Activated CD4-positive, alpha-beta T cell treated with anti-CD3 and anti-CD28 coated beads, Interleukin-2, amount 50 U/mL, for 24 hours (primary cell): ENCODE measurements around the gene PBX4.

ENCODE experiments used
- DNase-seq, 2 donors: peaks; one replicate each; pipeline ENCODE4 v3.0.0-alpha.2; 2020; ENCODE audit warnings: low read depth in 1 of 2, low spot score in 1 of 2

PBX4 gene

DNA sequence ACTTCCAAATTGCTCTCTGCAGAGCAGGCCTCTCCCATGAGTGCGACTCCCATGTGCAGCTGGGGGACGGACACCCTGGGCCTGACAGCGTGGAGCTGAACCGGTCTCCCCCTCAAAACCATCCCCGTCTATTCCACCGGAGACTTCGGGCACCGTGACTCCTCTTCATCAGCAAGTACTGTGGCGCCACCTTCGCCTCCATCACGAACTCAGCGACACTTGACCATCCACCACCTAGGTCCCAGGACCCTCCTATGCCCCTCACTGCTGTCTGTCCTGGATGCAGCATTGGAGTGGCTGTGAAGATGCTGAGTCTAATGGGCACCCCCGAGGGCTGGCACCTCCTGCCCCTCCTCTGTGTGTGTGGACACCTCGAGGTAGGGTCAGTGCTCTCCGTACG lies 59.9 kb downstream of the PBX4 start:
- DNase-seq = no peak

DNA sequence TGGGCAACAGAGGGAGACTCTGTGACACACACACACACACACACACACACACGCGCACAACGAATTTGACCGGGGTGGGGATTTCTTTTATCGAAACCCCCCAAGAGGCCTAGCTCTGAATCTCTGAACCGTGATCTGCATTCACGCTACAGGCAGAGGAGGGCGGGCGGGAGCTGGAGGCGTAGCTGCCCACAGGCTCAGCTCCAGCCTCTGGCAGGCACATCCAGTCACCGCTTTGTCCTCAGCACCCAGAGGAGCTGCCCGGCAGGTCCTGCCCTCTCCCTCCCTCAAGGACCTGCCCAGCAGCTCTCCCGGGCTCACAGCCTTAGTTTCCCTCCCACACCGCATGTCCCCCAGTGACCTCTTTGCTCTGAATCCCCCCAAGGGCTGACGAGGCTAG lies 60.4 kb downstream of the PBX4 start:
- no peak for DNase-seq

DNA sequence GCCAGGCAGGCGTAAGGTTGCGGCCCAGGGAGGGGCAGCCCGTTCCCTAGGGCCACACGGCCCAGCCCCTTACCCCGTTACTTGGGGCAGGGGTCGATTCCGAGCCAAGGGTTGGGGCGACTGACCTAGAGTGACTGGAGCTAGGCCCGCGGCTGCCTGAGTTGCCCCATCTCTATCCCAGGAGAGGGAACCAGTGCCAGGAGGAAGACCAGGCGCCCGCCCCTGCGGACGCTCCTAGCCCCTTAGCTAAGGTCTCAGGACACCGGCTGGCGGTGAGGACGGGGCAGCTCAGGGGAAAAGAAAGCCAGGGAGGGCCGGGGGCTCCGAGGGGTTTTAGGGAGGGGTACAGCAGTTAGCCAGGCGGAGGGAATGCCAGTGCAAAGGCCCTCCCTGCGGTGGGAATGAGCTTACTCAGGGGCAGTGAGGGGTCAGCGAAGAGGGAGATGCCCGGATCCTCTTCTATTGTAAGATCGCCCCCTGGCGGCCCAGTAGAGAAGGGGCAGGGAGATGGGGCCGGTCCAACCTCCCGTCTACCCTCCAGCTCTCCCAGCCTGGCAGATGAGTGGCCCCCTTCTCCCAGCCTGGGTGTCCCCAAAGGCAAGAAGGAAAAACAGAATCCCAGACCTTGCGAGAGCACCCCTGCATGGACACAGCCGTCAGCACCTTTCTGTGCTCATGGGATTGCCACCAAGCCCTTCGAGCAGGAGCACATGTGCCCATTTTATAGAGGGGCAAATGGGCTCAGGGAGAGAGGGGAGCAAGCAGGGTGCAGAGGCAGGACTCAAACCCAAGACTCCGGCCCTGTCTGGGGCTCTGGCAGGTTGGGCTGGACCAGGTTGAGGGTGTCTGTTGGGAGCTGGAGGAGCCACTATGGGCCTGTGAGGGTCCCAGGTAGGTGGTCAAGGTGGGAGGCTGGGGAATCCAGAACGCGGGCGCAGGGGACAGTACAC lies 64.1 kb downstream of the PBX4 start:
- peak; percentile 36 to 42 for DNase-seq

DNA sequence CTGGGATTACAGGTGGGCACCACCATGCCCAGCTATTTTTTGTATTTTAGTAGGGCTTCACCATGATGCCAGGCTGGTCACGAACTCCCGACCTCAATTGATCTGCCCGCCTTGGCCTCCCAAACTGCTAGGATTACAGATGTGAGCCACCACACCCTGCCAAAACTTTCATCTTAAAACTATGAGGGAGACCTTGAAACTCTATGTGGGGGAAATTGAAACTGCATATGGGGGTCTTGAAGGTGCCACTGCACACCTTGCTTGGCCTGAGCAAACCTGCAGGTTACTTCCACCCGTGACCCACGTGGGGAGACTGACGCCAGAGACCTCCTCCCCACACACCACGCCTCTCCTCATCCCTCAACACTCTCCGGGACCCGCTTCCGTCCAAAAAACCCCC lies 64.8 kb downstream of the PBX4 start:
- DNase-seq = no peak

DNA sequence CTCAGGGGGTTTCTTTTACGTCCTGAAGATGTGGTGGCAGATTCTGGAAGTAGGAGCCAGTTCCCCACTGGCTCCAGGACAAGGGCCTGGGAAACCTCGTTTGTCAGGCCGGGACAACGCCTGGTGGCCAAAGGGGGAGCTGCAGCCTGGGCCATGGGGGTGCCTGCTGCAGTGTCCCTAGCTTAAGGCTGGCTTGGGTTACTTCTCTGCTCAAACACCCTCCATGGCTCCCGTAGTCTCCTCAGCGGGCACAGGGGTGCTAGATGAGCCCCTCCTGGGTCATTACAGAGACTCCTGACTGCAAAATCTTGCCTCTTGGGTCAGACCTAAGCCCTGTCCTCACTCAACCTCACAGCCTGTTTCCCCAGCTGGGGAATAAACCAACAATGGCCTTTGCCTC lies 65.7 kb downstream of the PBX4 start:
- no peak for DNase-seq

DNA sequence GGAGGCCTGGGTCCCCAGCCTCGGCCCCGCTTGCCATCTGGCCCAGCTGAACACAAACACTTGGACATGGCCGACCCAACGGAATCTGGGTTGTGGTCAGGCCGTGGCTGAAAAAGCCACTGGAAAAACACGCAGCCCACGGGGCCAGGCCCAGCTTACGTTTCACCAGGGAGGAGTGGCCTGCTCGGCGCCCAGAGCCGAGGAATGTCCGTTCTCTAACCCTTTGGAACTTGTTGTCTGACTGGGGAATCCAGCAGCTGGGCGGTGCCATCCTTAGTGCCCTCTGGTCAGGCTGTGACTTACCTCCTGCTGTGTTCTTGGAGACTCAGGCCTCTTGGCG lies 66.7 kb downstream of the PBX4 start:
- no peak for DNase-seq

DNA sequence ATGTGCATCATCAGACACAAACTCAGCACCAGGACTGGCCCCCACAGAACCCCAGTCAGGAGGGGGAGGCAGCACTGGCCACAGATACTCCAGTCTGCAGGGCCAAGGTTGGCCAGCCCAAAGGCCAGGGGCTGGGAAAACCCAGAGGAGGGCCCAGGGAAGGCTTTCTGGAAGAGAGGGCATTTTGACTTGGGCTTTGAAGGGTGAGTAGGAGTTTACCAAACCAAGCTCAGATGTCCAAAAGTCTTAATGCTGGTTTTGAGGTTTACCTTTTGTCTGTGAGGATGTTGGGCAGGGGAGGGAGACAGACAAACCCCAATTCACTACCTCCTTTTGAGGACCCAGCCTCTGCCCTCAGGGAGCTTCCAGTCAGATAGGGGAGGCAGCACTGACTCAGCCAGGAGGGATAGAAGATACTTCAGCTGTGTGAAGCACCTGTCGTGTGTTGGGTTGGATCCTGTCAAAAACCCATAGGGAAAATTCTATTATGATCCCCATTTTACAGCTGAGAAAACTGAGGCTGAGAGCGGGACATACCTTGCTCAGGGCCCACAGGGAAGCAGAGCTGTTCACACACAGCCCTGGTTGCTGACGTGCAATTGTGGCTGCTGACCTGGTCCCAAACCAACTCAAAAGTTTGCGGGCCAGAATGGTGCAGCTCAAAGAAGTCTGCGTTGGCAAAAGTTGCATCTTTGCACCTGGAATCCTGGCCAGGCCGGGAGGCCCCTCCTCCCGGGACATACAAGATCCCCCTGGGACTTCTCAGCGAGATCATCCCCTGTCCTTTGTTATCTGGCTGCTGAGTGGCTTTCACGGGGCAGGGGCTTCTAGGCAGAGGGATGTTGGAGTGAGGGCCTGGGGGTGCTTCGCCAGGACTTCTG lies 67.3 kb downstream of the PBX4 start:
- no peak for DNase-seq

DNA sequence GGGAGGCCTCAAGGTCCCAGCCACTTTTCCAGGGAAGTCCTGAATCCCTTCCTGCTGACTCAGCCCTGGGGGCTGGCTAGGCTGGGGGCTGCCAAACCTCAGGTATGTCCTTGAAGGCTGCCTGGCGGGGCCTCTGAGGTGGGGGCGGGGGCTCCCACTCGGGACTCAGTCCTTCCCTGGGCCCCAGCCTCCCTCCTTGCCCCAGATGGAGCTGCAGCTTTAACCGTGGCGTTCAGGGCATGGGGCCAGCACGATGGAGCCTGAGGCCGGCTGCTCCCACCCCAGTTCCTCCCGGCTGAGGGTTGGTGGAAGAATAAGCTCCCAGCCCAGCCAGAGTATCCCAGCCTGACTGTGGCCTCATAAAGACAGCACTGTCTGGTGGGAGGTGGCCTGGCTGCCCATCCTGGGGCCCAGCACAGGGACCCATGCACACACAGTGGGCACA lies 68.0 kb downstream of the PBX4 start:
- DNase-seq = no peak

DNA sequence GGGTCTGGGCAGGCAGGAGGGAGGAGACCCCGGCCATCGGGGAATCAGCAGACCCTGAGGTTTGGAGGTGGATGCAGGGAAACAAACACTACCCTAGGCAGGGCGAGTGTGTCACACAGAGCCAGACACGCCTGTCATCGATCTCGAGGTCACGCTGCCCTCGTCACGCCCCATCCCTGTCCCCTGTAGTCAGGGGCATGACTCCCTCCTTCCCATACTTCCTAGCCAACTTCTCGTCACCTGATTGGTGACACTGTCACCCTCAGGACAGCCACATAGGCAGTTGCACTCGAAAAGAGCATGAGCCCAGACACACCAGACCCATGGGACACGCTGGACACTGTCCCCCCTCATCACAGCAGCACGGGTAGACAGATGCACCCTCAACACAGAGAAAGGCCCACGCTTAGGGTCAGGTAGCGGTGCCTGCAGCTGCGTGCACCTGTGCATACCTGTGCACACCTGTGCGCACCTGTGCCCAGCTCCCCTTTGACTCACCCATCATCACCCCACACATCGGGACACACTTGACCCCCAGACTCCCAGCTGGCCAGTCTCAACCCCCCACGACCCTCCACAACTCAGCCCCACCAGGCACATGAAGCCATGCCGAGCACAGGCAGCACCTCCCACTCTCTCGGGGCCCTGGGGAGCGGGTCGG lies 68.6 kb downstream of the PBX4 start:
- DNase-seq = no peak

DNA sequence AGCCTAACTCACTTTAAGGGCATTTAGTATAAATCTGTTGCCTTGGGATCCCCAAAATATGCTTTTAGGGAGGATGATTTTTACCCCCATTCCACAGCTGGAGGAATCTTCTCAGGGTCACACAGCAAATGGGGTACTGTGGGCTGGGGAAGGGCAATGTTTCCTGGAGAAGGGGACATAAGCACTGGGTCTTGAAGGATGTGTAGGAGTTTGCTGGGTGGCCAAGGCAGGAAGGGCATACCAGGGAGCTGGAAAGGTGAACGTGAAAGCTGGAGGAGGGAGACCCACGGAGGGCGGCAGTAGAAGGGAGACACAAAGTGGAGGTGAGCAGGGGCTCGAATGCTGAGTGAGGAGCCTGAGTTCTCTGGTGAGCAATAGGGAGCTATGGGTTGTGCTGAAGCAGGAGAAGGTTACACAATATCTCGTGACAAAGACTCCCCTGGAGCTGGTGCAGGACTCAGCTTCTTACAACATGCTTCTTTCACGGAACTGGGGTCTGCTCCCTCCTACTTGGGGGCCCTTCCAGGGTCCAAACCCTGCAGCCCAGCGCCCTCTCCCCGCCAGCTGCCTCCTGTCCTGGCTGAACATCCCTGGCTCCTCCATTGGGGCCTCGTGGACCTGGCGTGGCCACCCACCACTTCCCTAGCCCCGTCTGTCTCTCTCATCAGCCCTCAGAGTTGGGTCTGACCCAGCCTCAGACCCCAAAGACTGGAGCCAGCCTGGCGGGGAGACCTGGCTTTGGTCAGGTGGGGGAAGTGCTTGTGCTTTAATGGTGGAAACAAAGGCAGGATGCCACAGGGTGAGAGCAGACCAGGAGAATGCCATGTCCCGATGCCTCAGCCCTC lies 69.3 kb downstream of the PBX4 start:
- no peak for DNase-seq

DNA sequence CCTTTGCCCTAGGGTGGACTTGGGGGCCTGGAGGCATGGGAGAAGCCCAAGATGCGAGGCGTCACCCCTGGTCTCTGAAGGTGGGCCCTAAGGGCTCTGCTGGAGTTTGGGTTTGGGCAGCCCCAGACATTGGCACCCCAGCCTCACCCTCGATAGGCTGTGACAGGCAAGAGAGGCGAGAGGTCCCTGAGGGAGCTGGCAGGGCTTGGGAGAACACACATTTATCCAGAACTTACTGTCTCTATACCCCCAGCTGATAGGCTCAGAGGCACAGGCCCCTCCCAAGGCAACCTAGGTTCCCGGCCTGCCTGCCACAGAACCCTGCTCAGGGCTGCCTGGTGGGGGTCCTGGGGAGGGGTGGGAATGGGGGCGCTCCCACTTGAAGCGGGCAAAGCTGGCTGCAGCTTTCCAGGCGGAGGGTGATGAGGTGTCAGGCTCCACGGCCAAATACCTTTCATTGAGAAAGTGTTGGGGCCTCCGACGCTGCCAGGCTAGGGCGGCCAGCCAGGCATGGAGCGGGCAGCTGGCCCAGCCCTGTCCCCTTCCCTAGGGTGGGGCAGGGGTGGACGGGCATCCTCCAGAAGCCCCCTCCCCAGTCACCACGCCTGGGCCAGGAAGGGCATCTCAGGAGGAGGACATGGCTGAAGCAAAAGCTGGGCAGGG lies 70.7 kb downstream of the PBX4 start:
- DNase-seq = no peak

DNA sequence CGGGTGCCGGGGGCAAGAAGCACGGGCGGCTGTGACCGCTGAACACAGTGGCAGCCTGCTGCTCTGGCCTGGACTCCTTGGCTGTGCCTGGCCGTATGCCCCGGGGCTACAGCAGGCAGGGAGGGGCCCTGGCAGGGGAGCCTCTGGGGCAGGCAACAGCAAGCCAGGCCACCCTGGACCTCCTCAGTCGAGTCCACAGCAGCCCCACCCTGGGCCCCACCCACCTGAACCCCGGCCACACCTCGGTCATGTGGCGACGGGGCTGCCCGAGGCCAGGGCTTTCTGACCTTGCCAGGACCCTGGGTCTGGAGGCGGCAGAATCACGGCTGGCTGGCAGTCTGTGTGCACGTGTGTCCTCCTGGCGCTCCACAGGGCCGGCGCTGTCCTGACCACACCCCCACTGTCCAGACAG lies 71.7 kb downstream of the PBX4 start:
- DNase-seq = no peak

DNA sequence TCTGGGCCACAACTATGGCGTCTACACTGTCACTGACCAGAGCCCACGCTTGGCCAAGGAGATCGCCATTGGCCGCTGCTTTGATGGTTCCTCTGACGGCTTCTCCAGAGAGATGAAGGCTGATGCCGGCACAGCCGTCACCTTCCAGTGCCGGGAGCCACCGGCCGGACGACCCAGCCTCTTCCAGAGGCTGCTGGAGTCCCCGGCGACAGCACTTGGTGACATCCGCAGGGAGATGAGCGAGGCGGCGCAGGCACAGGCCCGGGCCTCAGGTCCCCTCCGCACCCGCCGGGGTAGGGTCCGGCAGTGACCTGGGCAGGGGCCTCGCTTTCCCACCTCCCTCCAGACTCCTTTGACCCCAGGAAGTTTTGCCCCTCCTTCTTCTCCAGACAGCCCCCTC lies 72.8 kb downstream of the PBX4 start:
- no peak for DNase-seq

DNA sequence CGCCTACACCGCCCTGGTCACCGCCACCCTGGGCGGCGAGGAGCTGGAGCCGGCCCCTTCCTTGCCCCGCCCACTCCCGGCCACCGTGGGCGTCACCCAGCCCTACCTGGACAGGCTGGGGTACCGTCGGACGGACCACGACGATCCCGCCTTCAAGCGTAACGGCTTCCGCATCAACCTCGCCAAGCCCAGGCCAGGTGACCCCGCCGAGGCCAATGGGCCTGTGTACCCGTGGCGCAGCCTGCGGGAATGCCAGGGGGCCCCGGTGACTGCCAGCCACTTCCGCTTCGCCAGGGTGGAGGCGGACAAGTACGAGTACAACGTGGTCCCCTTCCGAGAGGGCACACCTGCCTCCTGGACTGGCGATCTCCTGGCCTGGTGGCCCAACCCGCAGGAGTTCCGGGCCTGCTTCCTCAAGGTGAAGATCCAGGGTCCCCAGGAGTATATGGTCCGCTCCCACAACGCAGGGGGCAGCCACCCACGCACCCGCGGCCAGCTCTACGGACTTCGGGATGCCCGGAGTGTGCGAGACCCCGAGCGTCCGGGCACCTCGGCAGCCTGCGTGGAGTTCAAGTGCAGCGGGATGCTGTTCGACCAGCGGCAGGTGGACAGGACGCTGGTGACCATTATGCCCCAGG lies 73.4 kb downstream of the PBX4 start:
- no peak for DNase-seq

DNA sequence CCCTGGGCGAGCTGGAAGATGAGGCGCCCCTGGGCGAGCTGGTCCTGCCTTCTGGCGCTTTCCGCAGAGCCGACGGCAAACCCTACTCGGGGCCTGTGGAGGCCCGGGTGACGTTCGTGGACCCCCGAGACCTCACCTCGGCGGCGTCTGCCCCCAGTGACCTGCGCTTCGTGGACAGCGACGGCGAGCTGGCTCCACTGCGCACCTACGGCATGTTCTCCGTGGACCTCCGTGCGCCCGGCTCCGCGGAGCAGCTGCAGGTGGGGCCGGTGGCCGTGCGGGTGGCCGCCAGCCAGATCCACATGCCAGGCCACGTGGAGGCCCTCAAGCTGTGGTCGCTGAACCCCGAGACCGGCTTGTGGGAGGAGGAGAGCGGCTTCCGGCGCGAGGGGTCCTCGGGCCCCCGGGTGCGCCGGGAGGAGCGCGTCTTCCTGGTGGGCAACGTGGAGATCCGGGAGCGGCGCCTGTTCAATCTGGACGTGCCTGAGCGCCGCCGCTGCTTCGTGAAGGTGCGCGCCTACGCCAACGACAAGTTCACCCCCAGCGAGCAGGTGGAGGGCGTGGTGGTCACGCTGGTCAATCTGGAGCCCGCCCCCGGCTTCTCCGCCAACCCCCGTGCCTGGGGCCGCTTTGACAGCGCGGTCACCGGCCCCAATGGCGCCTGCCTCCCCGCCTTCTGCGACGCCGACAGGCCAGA lies 74.1 kb downstream of the PBX4 start:
- DNase-seq = no peak

DNA sequence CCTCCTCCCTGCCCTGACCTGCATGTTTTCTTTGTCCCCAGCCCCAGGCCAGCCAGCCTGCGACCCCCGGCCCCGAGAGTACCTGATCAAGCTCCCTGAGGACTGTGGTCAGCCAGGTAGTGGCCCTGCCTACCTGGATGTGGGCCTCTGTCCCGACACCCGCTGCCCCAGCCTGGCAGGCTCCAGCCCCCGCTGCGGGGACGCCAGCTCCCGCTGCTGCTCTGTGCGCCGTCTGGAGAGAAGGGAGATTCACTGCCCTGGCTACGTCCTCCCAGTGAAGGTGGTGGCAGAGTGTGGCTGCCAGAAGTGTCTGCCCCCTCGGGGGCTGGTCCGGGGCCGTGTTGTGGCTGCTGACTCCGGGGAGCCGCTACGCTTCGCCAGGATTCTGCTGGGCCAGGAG lies 74.8 kb downstream of the PBX4 start:
- no peak for DNase-seq

DNA sequence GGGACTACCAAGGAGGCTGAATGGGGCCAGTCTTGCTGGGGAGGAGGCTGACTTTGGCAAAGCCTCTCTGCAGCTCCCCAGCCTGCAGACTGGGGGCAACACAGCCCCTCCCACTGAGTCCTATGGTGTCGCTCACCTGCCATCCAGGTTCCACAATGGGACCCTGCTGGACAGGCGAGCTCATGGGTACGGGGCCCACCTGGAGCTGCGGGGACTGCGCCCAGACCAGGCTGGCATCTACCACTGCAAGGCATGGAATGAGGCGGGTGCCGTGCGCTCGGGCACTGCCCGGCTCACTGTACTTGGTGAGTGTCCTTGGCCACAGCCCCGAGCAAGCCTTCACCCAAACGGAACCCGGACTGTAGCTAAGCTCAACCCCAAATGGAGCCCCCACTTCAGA lies 75.4 kb downstream of the PBX4 start:
- DNase-seq = no peak

DNA sequence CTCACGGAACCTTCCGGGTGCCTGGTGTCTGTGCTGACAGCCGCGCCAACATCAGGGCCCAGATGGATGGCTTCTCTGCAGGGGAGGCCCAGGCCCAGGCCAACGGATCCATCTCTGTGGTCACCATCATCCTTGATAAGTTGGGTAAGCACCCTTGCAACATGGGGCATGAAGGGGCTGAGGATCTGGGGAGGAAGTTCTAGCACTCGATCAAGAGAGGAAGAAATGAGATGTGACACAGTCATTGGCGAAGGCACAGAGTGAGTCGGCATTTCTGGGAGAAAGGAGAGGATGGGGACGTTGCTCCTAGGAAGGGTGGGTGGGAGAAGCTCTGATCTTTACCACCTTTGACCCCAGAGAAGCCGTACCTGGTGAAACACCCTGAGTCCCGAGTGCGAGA lies 76.0 kb downstream of the PBX4 start:
- DNase-seq = no peak

DNA sequence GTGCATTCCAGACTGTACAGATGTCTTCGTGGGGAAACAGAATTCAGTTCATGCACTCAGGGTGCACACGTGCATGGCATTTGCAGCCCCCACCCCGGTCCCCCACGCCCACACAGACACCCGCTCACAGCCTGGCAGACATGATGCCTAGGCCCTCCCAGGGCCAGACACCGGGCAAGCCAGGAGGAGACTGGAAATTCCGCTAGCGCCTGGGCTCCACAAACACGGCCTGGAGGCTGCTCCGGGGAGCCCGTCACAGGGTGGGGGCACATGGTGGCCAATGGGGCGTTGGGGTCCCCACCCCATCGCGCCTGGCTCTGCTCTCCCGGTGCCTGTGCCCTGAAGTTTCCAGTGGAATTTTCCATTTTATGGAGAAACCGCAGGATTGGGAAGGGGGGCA lies 76.9 kb downstream of the PBX4 start:
- DNase-seq = no peak
